HCT116 (cell line): ENCODE measurements around the gene SLC41A3. TPM values are rescaled to one million over a fixed set of nuclear protein-coding genes. Genes with fewer than 3 reads are reported as not detected.

ENCODE experiments used
- ATAC-seq: fragments of 200-7000 bp; cut with Tn5 transposase; 2 replicates; pipeline ENCODE4 v1.9.1; 2020; ENCODE audit warnings: mild to moderate bottlenecking, moderate library complexity
- BruUV-seq: library from RNA; stranded (reverse); fragments of 400-500 nt; replicated peaks from 2 replicates; lab custom pipeline; 2021; lab: Mats Ljungman, UMichigan
- CTCF ChIA-PET: fragments of 300-600 bp; sonication (Branson Sonifier 250); formaldehyde crosslinking; loops from one replicate; lab custom pipeline; 2021; ENCODE audit warnings: antibody characterized with exemption; lab: Charles Lee
- POLR2A ChIA-PET: fragments of 300-600, 350-600 bp; sonication (Branson Sonifier 250); formaldehyde crosslinking; loops from one replicate; lab custom pipeline; 2021; ENCODE audit warnings: antibody characterized with exemption; lab: Charles Lee
- RAD21 ChIA-PET, 2 experiments: fragments of 300-600 bp; sonication (Branson Sonifier 250); formaldehyde crosslinking; loops; one replicate each; lab custom pipeline; 2023; ENCODE audit warnings: low total read pairs in 2 of 2; ENCODE audit not compliant: uncharacterized antibody in 2 of 2, unreplicated experiment in 2 of 2, low non-redundant PET in 1 of 2; lab: Charles Lee
- DNase-seq: peaks from one replicate; pipeline ENCODE4 v3.0.0-alpha.2; 2010; ENCODE audit warnings: low read depth, low spot score
- H2AFZ ChIP-seq: fragments of 200-600 bp; shearing (Covaris generic), sonication (generic); 2 replicates; pipeline ENCODE4 v1.6.1; 2017; ENCODE audit warnings: low read depth, mixed run types, mixed read lengths, antibody characterized with exemption, low read length; ENCODE audit not compliant: poor library complexity, severe bottlenecking
- H3K27ac ChIP-seq: 2 replicates; pipeline ENCODE4 v1.5.1; 2012; ENCODE audit warnings: low read depth, low read length
- H3K27me3 ChIP-seq: fragments of 200-600 bp; sonication (generic); 2 replicates; pipeline ENCODE4 v1.6.1; 2016; ENCODE audit warnings: mixed run types, low read length, mixed read lengths; ENCODE audit not compliant: insufficient read depth
- H3K36me3 ChIP-seq, 2 experiments: fragments of 200-500 bp in 1 of 2; fragments of 200-600 bp in 1 of 2; sonication (Bioruptor generic) in 1 of 2; sonication (generic) in 1 of 2; 2 replicates each; pipeline versions ENCODE4 v1.5.1 to v1.6.1; 2014 to 2016; ENCODE audit warnings: low read length in 2 of 2, inconsistent platforms in 1 of 2, mixed read lengths in 1 of 2, mixed run types in 1 of 2; ENCODE audit not compliant: insufficient read depth in 2 of 2, control insufficient read depth in 1 of 2
- H3K4me1 ChIP-seq, 2 experiments: fragments of 200-600 bp in 1 of 2; sonication (generic) in 1 of 2; 2 replicates each; pipeline versions ENCODE4 v1.5.1 to v1.6.1; 2012 to 2017; ENCODE audit warnings: low read length in 2 of 2, inconsistent platforms in 1 of 2, mild to moderate bottlenecking in 1 of 2, mixed read lengths in 1 of 2, mixed run types in 1 of 2, moderate library complexity in 1 of 2; ENCODE audit not compliant: insufficient read depth in 2 of 2, control insufficient read depth in 1 of 2
- H3K4me2 ChIP-seq: fragments of 200-600 bp; sonication (generic); 2 replicates; pipeline ENCODE4 v1.6.1; 2017; ENCODE audit warnings: mixed run types, low read length, mixed read lengths
- H3K4me3 ChIP-seq, 2 experiments: fragments of 200-600 bp in 1 of 2; sonication (generic) in 1 of 2; replicated peaks in 1 of 2; 2 replicates each; pipeline ENCODE4 v1.5.1; 2011 to 2016; ENCODE audit warnings: low read length in 2 of 2, control low read depth in 1 of 2, low read depth in 1 of 2, mild to moderate bottlenecking in 1 of 2, mixed read lengths in 1 of 2, mixed run types in 1 of 2
- H3K79me2 ChIP-seq: fragments of 200-600 bp; sonication (generic); 2 replicates; pipeline ENCODE4 v1.6.1; 2017; ENCODE audit warnings: mild to moderate bottlenecking, mixed run types, low read length, moderate library complexity, mixed read lengths; ENCODE audit not compliant: insufficient read depth
- H3K9ac ChIP-seq: fragments of 200-600 bp; sonication (generic); 2 replicates; pipeline ENCODE4 v1.6.1; 2016; ENCODE audit warnings: low read length, mixed read lengths
- H3K9me2 ChIP-seq: fragments of 200-600 bp; sonication (generic), shearing (Covaris generic); 2 replicates; pipeline ENCODE4 v1.6.1; 2017; ENCODE audit warnings: mixed run types, mild to moderate bottlenecking, moderate library complexity; ENCODE audit not compliant: insufficient read depth
- H3K9me3 ChIP-seq, 2 experiments: fragments of 200-500 bp in 1 of 2; fragments of 200-600 bp in 1 of 2; sonication (Bioruptor generic) in 1 of 2; sonication (generic) in 1 of 2; 2 replicates each; pipeline ENCODE4 v1.6.1; 2014 to 2017; ENCODE audit warnings: low read length in 2 of 2, mixed read lengths in 2 of 2, inconsistent platforms in 1 of 2, low read depth in 1 of 2, mild to moderate bottlenecking in 1 of 2, mixed run types in 1 of 2, moderate library complexity in 1 of 2; ENCODE audit not compliant: control insufficient read depth in 1 of 2, insufficient read depth in 1 of 2
- H4K20me1 ChIP-seq: fragments of 200-600 bp; sonication (generic), shearing (Covaris generic); 2 replicates; pipeline ENCODE4 v1.6.1; 2017; ENCODE audit warnings: mixed run types, mild to moderate bottlenecking, moderate library complexity; ENCODE audit not compliant: insufficient read depth
- CBX3 ChIP-seq: IDR thresholded peaks from 2 replicates; pipeline ENCODE4 v1.6.1; 2012; ENCODE audit warnings: low read depth
- CEBPB ChIP-seq: IDR thresholded peaks from 2 replicates; pipeline ENCODE4 v1.6.1; 2012; ENCODE audit warnings: low read depth
- CTCF ChIP-seq, 3 experiments: fragments of 200-600 bp in 1 of 3; sonication (generic) in 1 of 3; IDR thresholded peaks in 2 of 3; conservative IDR thresholded peaks in 1 of 3; 2 replicates each; pipeline ENCODE4 v1.5.1; 2012 to 2017; ENCODE audit warnings: low read depth in 2 of 3, low read length in 2 of 3, antibody characterized with exemption in 1 of 3, borderline replicate concordance in 1 of 3, control low read depth in 1 of 3, mild to moderate bottlenecking in 1 of 3, mixed read lengths in 1 of 3, mixed run types in 1 of 3, moderate library complexity in 1 of 3; ENCODE audit not compliant: insufficient read depth in 1 of 3
- EGR1 ChIP-seq: IDR thresholded peaks from 2 replicates; pipeline ENCODE4 v1.6.1; 2012; ENCODE audit warnings: low read depth
- EZH2 ChIP-seq: fragments of 200-600 bp; sonication (generic); IDR thresholded peaks from 2 replicates; pipeline ENCODE4 v1.6.1; 2017; ENCODE audit warnings: antibody characterized with exemption, mixed run types
- EZH2phosphoT487 ChIP-seq: fragments of 200-600 bp; IDR thresholded peaks from 2 replicates; pipeline ENCODE4 v1.6.1; 2018; ENCODE audit warnings: antibody characterized with exemption, borderline replicate concordance
- FOSL1 ChIP-seq: IDR thresholded peaks from 2 replicates; pipeline ENCODE4 v1.6.1; 2012; ENCODE audit warnings: low read depth
- JUND ChIP-seq: IDR thresholded peaks from 2 replicates; pipeline ENCODE4 v1.6.1; 2012
- POLR2A ChIP-seq: IDR thresholded peaks from 2 replicates; pipeline ENCODE4 v1.7.0; 2011; ENCODE audit warnings: borderline replicate concordance; ENCODE audit not compliant: insufficient read depth, insufficient read length; ENCODE audit errors: extremely low read depth
- POLR2AphosphoS5 ChIP-seq: IDR thresholded peaks from 2 replicates; pipeline ENCODE4 v1.6.1; 2011; ENCODE audit warnings: mild to moderate bottlenecking, low read depth, low read length, moderate library complexity
- RAD21 ChIP-seq: IDR thresholded peaks from 2 replicates; pipeline ENCODE4 v1.6.1; 2012; ENCODE audit warnings: low read depth, mild to moderate bottlenecking
- SIN3A ChIP-seq: IDR thresholded peaks from 2 replicates; pipeline ENCODE4 v1.6.1; 2012; ENCODE audit warnings: low read depth
- SP1 ChIP-seq: IDR thresholded peaks from 2 replicates; pipeline ENCODE4 v1.6.1; 2012; ENCODE audit warnings: low read depth
- SRF ChIP-seq: IDR thresholded peaks from 2 replicates; pipeline ENCODE4 v1.6.1; 2012; ENCODE audit warnings: low read depth
- TCF7L2 ChIP-seq: IDR thresholded peaks from 2 replicates; pipeline ENCODE4 v1.7.0; 2011; ENCODE audit warnings: borderline replicate concordance, inconsistent platforms; ENCODE audit not compliant: insufficient read depth, insufficient read length; ENCODE audit errors: extremely low read depth
- YY1 ChIP-seq: IDR thresholded peaks from 2 replicates; pipeline ENCODE4 v1.6.1; 2011; ENCODE audit warnings: low read length, low read depth, moderate library complexity, mild to moderate bottlenecking; ENCODE audit not compliant: insufficient replicate concordance; ENCODE audit errors: extremely low read depth
- ZNF274 ChIP-seq: fragments of 200-500 bp; sonication (Bioruptor generic); IDR thresholded peaks from 2 replicates; pipeline ENCODE4 v1.6.1; 2014; ENCODE audit warnings: mild to moderate bottlenecking, low read depth, low read length, inconsistent platforms
- intact Hi-C: fragments of 100-400 bp; cut with micrococcal nuclease; formaldehyde crosslinking; loops from 2 replicates; pipeline ENCODE4 v1.10.0; 2022
- total RNA-seq: library from RNA; stranded (reverse); gene quantifications from one replicate; pipeline ENCODE4 v1.2.1, GENCODE V29; 2021; ENCODE audit not compliant: unreplicated experiment
- TF ChIP-seq, protein P1 (sequence below): IDR thresholded peaks from 2 replicates; pipeline ENCODE4 v1.6.1; 2012
- TF ChIP-seq, protein P2 (sequence below): IDR thresholded peaks from 2 replicates; pipeline ENCODE4 v1.6.1; 2011; ENCODE audit warnings: mild to moderate bottlenecking, low read length, moderate library complexity; ENCODE audit not compliant: insufficient replicate concordance; ENCODE audit errors: extremely low read depth
- TF ChIP-seq, protein P3 (sequence below): IDR thresholded peaks from 2 replicates; pipeline ENCODE4 v1.6.1; 2012; ENCODE audit warnings: low read depth

SLC41A3 gene
- total RNA-seq, 1 experiment from 2014 or later, result 45.9 TPM

- DNase-seq (no peak), ATAC-seq (no peak)
- BruUV-seq, result no TSS peak
- H3K9me2 ChIP-seq, result no peaks in the 10 kb centered on the region
- H2AFZ ChIP-seq, result no peak overlapping the region
- H3K4me3 ChIP-seq, result no peak overlapping the region
- H3K9me3 ChIP-seq, result no peaks in the 10 kb centered on the region
- intact Hi-C loops, result no loop called here
- no peak overlapping the region for H3K9ac ChIP-seq
- H3K4me1 ChIP-seq, result no peaks in the 10 kb centered on the region
- no peaks in the 10 kb centered on the region for H3K79me2 ChIP-seq
- no peak overlapping the region for H3K27ac ChIP-seq
- TF ChIP-seq POLR2A (no peak), FOSL1 (no peak), SIN3A (no peak), CTCF (IDR thresholded peaks at IDR 0.05 in 2 of 3, conservative IDR thresholded peaks at IDR 0.05 in 1 of 3; ENCODE audit: borderline replicate concordance in 1 of 3, insufficient read depth in 1 of 3, low read depth in 2 of 3, low read length in 2 of 3) (no peak), EZH2phosphoT487 (no peak), SP1 (no peak), CBX3 (no peak), RAD21 (no peak), TCF7L2 (no peak), POLR2AphosphoS5 (no peak), EGR1 (no peak), YY1 (no peak), SRF (no peak), EZH2 (no peak), CEBPB (no peak), JUND (no peak), ZNF274 (no peak)
- TF ChIP-seq, protein P1, sequence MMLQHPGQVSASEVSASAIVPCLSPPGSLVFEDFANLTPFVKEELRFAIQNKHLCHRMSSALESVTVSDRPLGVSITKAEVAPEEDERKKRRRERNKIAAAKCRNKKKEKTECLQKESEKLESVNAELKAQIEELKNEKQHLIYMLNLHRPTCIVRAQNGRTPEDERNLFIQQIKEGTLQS, result no peak
- TF ChIP-seq, protein P2, sequence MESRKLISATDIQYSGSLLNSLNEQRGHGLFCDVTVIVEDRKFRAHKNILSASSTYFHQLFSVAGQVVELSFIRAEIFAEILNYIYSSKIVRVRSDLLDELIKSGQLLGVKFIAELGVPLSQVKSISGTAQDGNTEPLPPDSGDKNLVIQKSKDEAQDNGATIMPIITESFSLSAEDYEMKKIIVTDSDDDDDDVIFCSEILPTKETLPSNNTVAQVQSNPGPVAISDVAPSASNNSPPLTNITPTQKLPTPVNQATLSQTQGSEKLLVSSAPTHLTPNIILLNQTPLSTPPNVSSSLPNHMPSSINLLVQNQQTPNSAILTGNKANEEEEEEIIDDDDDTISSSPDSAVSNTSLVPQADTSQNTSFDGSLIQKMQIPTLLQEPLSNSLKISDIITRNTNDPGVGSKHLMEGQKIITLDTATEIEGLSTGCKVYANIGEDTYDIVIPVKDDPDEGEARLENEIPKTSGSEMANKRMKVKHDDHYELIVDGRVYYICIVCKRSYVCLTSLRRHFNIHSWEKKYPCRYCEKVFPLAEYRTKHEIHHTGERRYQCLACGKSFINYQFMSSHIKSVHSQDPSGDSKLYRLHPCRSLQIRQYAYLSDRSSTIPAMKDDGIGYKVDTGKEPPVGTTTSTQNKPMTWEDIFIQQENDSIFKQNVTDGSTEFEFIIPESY, result no peak
- TF ChIP-seq, protein P3, sequence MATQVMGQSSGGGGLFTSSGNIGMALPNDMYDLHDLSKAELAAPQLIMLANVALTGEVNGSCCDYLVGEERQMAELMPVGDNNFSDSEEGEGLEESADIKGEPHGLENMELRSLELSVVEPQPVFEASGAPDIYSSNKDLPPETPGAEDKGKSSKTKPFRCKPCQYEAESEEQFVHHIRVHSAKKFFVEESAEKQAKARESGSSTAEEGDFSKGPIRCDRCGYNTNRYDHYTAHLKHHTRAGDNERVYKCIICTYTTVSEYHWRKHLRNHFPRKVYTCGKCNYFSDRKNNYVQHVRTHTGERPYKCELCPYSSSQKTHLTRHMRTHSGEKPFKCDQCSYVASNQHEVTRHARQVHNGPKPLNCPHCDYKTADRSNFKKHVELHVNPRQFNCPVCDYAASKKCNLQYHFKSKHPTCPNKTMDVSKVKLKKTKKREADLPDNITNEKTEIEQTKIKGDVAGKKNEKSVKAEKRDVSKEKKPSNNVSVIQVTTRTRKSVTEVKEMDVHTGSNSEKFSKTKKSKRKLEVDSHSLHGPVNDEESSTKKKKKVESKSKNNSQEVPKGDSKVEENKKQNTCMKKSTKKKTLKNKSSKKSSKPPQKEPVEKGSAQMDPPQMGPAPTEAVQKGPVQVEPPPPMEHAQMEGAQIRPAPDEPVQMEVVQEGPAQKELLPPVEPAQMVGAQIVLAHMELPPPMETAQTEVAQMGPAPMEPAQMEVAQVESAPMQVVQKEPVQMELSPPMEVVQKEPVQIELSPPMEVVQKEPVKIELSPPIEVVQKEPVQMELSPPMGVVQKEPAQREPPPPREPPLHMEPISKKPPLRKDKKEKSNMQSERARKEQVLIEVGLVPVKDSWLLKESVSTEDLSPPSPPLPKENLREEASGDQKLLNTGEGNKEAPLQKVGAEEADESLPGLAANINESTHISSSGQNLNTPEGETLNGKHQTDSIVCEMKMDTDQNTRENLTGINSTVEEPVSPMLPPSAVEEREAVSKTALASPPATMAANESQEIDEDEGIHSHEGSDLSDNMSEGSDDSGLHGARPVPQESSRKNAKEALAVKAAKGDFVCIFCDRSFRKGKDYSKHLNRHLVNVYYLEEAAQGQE, result no peak
- RAD21 ChIA-PET, result no interaction called here
- POLR2A ChIA-PET, result no interaction called here
- no peak overlapping the region for H3K4me2 ChIP-seq
- H4K20me1 ChIP-seq, result no peaks in the 10 kb centered on the region
- H3K27me3 ChIP-seq, result no peaks in the 10 kb centered on the region
- H3K36me3 ChIP-seq, result no peaks in the 10 kb centered on the region
- CTCF ChIA-PET, result no interaction called here
Measured at GRCh38 chr3:126003447-126004190, 80.3 kb downstream of the SLC41A3 start.
